Testis (tissue), 2 donors: ENCODE data around the gene PIN4.

Source experiments
- POLR2A ChIP-seq: fragments of 450-650 bp; IDR thresholded peaks from one replicate; pipeline ENCODE4 v1.6.1; 2017; ENCODE audit warnings: antibody characterized with exemption, mild to moderate bottlenecking, moderate library complexity
- TF ChIP-seq, protein P1 (sequence below), 3 experiments: fragments of 450-650 bp in 2 of 3; fragments of 200-600 bp in 1 of 3; sonication (generic) in 1 of 3; IDR thresholded peaks; one replicate each; pipeline ENCODE4 v1.5.1; 2016 to 2019; ENCODE audit warnings: antibody characterized with exemption in 3 of 3, mild to moderate bottlenecking in 2 of 3, moderate library complexity in 1 of 3

DNA sequence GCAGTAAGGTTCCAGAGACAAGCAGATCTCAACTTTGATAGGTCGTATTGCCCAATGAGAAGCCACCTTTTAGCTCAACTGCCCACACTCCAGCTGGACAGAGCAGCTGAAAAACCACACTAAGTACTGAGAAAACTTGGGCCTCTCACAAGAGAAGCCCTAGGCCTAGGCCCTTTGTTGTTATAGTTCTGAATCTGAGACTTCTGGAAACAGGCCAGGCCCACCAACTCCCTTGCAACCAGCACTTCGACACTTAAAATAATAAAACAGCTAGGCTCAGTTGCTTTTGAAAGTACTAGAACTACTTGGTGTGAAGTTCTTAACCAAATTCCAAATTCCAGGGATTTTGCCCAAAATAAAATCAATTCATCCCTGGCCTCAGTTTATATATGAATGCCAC lies 36.4 kb upstream of the PIN4 start:
- TF ChIP-seq, protein P1, sequence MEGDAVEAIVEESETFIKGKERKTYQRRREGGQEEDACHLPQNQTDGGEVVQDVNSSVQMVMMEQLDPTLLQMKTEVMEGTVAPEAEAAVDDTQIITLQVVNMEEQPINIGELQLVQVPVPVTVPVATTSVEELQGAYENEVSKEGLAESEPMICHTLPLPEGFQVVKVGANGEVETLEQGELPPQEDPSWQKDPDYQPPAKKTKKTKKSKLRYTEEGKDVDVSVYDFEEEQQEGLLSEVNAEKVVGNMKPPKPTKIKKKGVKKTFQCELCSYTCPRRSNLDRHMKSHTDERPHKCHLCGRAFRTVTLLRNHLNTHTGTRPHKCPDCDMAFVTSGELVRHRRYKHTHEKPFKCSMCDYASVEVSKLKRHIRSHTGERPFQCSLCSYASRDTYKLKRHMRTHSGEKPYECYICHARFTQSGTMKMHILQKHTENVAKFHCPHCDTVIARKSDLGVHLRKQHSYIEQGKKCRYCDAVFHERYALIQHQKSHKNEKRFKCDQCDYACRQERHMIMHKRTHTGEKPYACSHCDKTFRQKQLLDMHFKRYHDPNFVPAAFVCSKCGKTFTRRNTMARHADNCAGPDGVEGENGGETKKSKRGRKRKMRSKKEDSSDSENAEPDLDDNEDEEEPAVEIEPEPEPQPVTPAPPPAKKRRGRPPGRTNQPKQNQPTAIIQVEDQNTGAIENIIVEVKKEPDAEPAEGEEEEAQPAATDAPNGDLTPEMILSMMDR (IDR thresholded peaks at IDR 0.05) = no peak
- no peak for TF ChIP-seq POLR2A
